Measurements from ENCODE around the gene PEX5L. TPM values are rescaled to one million over a fixed set of nuclear protein-coding genes. Genes with fewer than 3 reads are reported as not detected.

The PEX5L gene
- polyA plus RNA-seq, 1 donor from 2014 or later, result 1.0 TPM

DNA sequence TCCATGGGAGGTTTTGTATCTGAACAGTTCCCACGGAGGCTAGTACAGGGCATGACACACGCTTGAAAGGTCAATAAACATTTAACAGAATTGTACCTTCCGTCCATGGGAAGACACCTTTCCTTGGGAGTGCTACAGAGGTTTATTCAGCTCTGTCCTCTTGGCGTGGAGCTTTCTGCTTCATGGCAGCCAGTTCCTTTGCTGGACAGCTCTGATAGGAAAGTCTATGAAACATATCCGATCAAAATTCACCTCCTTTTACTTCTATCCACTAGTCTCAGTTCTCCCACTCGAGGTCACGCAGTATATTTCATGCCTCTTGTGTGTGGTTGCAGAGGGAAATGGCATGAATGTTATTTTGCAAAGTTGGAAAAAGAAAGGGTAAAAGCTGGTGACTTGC lies 91.2 kb downstream of the PEX5L start:
- H3F3A ChIP-seq (ENCODE audit: insufficient read depth, low read length, poor library complexity, severe bottlenecking), result no peaks in the 10 kb centered on the region
- H3K27me3 ChIP-seq (ENCODE audit: insufficient read depth, low read depth, low read length), result peaks cover 8% of the 10 kb centered on the region
- no peaks in the 10 kb centered on the region for H3K9me3 ChIP-seq (ENCODE audit: low read length)
- H3K27ac ChIP-seq (ENCODE audit: low read length), result no peak overlapping the region
- no peaks in the 10 kb centered on the region for H3K9me2 ChIP-seq (ENCODE audit: insufficient read depth, low read length)
- no peak for TF ChIP-seq MXI1 (conservative IDR thresholded peaks at IDR 0.05; ENCODE audit: poor library complexity, severe bottlenecking)
- TF ChIP-seq, protein P1, sequence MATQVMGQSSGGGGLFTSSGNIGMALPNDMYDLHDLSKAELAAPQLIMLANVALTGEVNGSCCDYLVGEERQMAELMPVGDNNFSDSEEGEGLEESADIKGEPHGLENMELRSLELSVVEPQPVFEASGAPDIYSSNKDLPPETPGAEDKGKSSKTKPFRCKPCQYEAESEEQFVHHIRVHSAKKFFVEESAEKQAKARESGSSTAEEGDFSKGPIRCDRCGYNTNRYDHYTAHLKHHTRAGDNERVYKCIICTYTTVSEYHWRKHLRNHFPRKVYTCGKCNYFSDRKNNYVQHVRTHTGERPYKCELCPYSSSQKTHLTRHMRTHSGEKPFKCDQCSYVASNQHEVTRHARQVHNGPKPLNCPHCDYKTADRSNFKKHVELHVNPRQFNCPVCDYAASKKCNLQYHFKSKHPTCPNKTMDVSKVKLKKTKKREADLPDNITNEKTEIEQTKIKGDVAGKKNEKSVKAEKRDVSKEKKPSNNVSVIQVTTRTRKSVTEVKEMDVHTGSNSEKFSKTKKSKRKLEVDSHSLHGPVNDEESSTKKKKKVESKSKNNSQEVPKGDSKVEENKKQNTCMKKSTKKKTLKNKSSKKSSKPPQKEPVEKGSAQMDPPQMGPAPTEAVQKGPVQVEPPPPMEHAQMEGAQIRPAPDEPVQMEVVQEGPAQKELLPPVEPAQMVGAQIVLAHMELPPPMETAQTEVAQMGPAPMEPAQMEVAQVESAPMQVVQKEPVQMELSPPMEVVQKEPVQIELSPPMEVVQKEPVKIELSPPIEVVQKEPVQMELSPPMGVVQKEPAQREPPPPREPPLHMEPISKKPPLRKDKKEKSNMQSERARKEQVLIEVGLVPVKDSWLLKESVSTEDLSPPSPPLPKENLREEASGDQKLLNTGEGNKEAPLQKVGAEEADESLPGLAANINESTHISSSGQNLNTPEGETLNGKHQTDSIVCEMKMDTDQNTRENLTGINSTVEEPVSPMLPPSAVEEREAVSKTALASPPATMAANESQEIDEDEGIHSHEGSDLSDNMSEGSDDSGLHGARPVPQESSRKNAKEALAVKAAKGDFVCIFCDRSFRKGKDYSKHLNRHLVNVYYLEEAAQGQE (IDR thresholded peaks at IDR 0.05; ENCODE audit: borderline replicate concordance), result no peak
- TF ChIP-seq SMC3 (conservative IDR thresholded peaks at IDR 0.05; ENCODE audit: poor library complexity), result no peak
- TF ChIP-seq, protein P2, sequence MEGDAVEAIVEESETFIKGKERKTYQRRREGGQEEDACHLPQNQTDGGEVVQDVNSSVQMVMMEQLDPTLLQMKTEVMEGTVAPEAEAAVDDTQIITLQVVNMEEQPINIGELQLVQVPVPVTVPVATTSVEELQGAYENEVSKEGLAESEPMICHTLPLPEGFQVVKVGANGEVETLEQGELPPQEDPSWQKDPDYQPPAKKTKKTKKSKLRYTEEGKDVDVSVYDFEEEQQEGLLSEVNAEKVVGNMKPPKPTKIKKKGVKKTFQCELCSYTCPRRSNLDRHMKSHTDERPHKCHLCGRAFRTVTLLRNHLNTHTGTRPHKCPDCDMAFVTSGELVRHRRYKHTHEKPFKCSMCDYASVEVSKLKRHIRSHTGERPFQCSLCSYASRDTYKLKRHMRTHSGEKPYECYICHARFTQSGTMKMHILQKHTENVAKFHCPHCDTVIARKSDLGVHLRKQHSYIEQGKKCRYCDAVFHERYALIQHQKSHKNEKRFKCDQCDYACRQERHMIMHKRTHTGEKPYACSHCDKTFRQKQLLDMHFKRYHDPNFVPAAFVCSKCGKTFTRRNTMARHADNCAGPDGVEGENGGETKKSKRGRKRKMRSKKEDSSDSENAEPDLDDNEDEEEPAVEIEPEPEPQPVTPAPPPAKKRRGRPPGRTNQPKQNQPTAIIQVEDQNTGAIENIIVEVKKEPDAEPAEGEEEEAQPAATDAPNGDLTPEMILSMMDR (IDR thresholded peaks at IDR 0.05; ENCODE audit: poor library complexity, severe bottlenecking), result no peak
- TF ChIP-seq POLR2AphosphoS5 (IDR thresholded peaks at IDR 0.05), result no peak
- no peak for TF ChIP-seq TAF1 (IDR thresholded peaks at IDR 0.05; ENCODE audit: low read depth)
- TF ChIP-seq EZH2 (IDR thresholded peaks at IDR 0.05; ENCODE audit: borderline replicate concordance, insufficient read depth, low read length, poor library complexity, severe bottlenecking), result no peak
- no peak for TF ChIP-seq EP300 (conservative IDR thresholded peaks at IDR 0.05; ENCODE audit: poor library complexity, severe bottlenecking)
- no peak for TF ChIP-seq RAD21 (conservative IDR thresholded peaks at IDR 0.05)
- H3K79me2 ChIP-seq (replicated peaks; ENCODE audit: insufficient read depth, low read length), result no peaks in the 10 kb centered on the region
- H4K20me1 ChIP-seq (ENCODE audit: insufficient read depth), result no peaks in the 10 kb centered on the region
- H3K4me2 ChIP-seq (ENCODE audit: low read length), result no peak overlapping the region
- no peak overlapping the region for H2AFZ ChIP-seq (ENCODE audit: low read depth, low read length)
- H3K9ac ChIP-seq (ENCODE audit: low read length), result no peak overlapping the region
- no peaks in the 10 kb centered on the region for H3K36me3 ChIP-seq (ENCODE audit: insufficient read depth, low read length)
- H3K4me3 ChIP-seq (ENCODE audit: low read length), result no peak overlapping the region

DNA sequence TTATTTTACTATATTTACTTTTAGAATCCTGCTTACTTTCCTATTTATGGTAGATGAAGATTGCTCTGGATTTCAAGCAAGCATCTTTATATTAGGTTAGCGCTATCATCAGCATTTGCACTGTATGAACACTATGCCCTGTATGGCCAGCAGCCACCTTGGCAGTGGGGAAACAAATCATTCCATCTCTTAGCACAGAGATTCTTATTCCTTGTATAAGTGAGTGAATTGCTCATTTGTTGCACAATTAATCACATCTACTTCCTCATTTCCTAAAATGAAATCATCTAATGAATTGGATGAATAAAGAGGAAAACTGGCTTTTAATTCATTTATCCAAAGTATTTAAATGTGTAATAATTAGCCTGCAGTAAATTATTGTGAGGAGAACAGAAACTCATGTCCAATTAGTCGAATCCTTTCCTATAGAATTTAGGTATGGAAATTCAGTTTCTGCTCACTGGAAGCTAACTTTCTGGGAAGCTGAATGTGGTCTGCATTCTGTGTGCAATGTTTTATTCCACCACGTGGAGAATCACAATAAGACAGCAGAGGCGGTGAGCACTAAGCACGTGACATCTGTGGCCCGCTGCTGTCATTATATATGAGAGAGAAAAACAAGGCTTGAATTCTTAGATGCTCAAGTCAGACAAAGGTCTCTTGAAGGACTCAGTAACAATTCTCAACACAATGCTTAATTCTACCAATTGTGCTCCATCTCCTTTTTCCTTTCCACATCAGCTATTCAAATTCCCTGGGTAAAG lies 93.4 kb downstream of the PEX5L start:
- TF ChIP-seq MXI1 (conservative IDR thresholded peaks at IDR 0.05; ENCODE audit: poor library complexity, severe bottlenecking), result no peak
- no peak for TF ChIP-seq EZH2 (IDR thresholded peaks at IDR 0.05; ENCODE audit: borderline replicate concordance, insufficient read depth, low read length, poor library complexity, severe bottlenecking)
- TF ChIP-seq, protein P2 (IDR thresholded peaks at IDR 0.05; ENCODE audit: poor library complexity, severe bottlenecking), result no peak
- TF ChIP-seq TAF1 (IDR thresholded peaks at IDR 0.05; ENCODE audit: low read depth), result no peak
- no peak for TF ChIP-seq EP300 (conservative IDR thresholded peaks at IDR 0.05; ENCODE audit: poor library complexity, severe bottlenecking)
- no peaks in the 10 kb centered on the region for H3K9me2 ChIP-seq (ENCODE audit: insufficient read depth, low read length)

More for the DNA sequence above, 93.4 kb downstream of the PEX5L start:
- no peaks in the 10 kb centered on the region for H3K36me3 ChIP-seq (ENCODE audit: insufficient read depth, low read length)
- H3K9me3 ChIP-seq (ENCODE audit: low read length), result no peaks in the 10 kb centered on the region
- no peak overlapping the region for H3K27ac ChIP-seq (ENCODE audit: low read length)
- H3K4me3 ChIP-seq (ENCODE audit: low read length), result no peak overlapping the region
- H3K79me2 ChIP-seq (replicated peaks; ENCODE audit: insufficient read depth, low read length), result no peaks in the 10 kb centered on the region
- H4K20me1 ChIP-seq (ENCODE audit: insufficient read depth), result no peaks in the 10 kb centered on the region
- H3K4me2 ChIP-seq (ENCODE audit: low read length), result no peak overlapping the region
- no peaks in the 10 kb centered on the region for H3F3A ChIP-seq (ENCODE audit: insufficient read depth, low read length, poor library complexity, severe bottlenecking)
- no peak overlapping the region for H2AFZ ChIP-seq (ENCODE audit: low read depth, low read length)
- H3K27me3 ChIP-seq (ENCODE audit: insufficient read depth, low read depth, low read length), result peaks cover 8% of the 10 kb centered on the region
- no peak overlapping the region for H3K9ac ChIP-seq (ENCODE audit: low read length)
